GM23338 (cell line): Measurements from ENCODE around the gene NFRKB.

ENCODE experiments used
- JUNB ChIP-seq: IDR thresholded peaks from one replicate; pipeline ENCODE4 v1.6.1; 2016; ENCODE audit warnings: antibody characterized with exemption; ENCODE audit not compliant: unreplicated experiment
- POLR2AphosphoS5 ChIP-seq: IDR thresholded peaks from 2 replicates; pipeline ENCODE4 v1.6.1; 2016; ENCODE audit warnings: antibody characterized with exemption, low read depth
- TF ChIP-seq, protein P1 (sequence below), 2 experiments: fragments of 200-600 bp in 1 of 2; sonication (generic) in 1 of 2; conservative IDR thresholded peaks; 2 replicates each; pipeline versions ENCODE4 v1.5.1 to v1.6.1; 2016 to 2017; ENCODE audit warnings: antibody characterized with exemption in 2 of 2, low read depth in 2 of 2, mild to moderate bottlenecking in 2 of 2, moderate library complexity in 1 of 2
- TF ChIP-seq, protein P2 (sequence below): IDR thresholded peaks from one replicate; pipeline ENCODE4 v1.6.1; 2018; ENCODE audit warnings: antibody characterized with exemption; ENCODE audit not compliant: unreplicated experiment
- TF ChIP-seq, protein P3 (sequence below): IDR thresholded peaks from 2 replicates; pipeline ENCODE4 v1.6.1; 2016; ENCODE audit warnings: antibody characterized with exemption

DNA sequence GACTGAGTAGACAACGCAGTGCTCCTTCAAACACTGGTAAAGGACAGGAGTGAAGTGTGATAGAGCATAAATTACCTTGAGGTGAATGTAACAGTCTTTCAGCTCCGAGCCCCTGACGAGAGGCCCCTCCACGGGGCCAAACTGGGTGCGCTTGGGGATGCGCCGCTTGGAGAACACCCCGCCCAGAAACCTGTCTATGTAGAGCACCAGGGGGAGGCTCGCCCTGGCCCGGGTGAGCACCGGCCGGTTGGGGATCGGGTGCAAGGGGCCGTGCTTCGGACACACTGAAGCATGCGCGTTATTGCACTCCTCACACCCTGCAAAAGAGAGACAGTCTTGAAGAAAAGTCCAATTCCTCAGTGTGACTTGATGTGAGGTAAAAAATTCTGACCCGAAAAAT lies 49.3 kb upstream of the NFRKB start:
- TF ChIP-seq, protein P1, sequence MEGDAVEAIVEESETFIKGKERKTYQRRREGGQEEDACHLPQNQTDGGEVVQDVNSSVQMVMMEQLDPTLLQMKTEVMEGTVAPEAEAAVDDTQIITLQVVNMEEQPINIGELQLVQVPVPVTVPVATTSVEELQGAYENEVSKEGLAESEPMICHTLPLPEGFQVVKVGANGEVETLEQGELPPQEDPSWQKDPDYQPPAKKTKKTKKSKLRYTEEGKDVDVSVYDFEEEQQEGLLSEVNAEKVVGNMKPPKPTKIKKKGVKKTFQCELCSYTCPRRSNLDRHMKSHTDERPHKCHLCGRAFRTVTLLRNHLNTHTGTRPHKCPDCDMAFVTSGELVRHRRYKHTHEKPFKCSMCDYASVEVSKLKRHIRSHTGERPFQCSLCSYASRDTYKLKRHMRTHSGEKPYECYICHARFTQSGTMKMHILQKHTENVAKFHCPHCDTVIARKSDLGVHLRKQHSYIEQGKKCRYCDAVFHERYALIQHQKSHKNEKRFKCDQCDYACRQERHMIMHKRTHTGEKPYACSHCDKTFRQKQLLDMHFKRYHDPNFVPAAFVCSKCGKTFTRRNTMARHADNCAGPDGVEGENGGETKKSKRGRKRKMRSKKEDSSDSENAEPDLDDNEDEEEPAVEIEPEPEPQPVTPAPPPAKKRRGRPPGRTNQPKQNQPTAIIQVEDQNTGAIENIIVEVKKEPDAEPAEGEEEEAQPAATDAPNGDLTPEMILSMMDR (conservative IDR thresholded peaks at IDR 0.05; ENCODE audit: low read depth in 2 of 2), result no peak
- TF ChIP-seq, protein P2, sequence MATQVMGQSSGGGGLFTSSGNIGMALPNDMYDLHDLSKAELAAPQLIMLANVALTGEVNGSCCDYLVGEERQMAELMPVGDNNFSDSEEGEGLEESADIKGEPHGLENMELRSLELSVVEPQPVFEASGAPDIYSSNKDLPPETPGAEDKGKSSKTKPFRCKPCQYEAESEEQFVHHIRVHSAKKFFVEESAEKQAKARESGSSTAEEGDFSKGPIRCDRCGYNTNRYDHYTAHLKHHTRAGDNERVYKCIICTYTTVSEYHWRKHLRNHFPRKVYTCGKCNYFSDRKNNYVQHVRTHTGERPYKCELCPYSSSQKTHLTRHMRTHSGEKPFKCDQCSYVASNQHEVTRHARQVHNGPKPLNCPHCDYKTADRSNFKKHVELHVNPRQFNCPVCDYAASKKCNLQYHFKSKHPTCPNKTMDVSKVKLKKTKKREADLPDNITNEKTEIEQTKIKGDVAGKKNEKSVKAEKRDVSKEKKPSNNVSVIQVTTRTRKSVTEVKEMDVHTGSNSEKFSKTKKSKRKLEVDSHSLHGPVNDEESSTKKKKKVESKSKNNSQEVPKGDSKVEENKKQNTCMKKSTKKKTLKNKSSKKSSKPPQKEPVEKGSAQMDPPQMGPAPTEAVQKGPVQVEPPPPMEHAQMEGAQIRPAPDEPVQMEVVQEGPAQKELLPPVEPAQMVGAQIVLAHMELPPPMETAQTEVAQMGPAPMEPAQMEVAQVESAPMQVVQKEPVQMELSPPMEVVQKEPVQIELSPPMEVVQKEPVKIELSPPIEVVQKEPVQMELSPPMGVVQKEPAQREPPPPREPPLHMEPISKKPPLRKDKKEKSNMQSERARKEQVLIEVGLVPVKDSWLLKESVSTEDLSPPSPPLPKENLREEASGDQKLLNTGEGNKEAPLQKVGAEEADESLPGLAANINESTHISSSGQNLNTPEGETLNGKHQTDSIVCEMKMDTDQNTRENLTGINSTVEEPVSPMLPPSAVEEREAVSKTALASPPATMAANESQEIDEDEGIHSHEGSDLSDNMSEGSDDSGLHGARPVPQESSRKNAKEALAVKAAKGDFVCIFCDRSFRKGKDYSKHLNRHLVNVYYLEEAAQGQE, result no peak
- TF ChIP-seq, protein P3, sequence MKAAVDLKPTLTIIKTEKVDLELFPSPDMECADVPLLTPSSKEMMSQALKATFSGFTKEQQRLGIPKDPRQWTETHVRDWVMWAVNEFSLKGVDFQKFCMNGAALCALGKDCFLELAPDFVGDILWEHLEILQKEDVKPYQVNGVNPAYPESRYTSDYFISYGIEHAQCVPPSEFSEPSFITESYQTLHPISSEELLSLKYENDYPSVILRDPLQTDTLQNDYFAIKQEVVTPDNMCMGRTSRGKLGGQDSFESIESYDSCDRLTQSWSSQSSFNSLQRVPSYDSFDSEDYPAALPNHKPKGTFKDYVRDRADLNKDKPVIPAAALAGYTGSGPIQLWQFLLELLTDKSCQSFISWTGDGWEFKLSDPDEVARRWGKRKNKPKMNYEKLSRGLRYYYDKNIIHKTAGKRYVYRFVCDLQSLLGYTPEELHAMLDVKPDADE, result no peak
- TF ChIP-seq JUNB, result no peak
- no peak for TF ChIP-seq POLR2AphosphoS5
